ENCODE data around the gene STH.

DNA sequence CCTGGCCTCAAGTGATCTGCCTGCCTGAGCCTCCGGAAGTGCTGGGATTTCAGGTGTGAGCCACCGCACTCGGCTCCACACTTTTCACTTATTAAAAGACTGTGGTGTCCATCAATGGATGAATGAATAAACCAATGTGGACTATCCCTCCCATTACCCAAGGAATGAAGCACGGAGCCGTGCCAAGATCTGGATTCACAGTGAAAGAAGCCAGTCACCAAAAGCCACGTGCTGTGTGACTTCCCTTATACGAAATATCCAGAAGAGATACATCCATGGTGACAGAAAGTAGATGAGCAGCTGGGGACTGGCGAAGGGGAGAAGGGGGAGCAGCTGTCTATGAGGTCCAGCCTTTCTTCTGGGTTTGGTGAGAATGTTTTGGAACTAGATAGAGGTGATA, 48.2 kb upstream of the STH start:
- TF ChIP-seq KDM4B (IDR thresholded peaks at IDR 0.05; ENCODE audit: borderline replicate concordance in 2 of 2, low read depth in 1 of 2) = no peak
- TF ChIP-seq, protein P1, sequence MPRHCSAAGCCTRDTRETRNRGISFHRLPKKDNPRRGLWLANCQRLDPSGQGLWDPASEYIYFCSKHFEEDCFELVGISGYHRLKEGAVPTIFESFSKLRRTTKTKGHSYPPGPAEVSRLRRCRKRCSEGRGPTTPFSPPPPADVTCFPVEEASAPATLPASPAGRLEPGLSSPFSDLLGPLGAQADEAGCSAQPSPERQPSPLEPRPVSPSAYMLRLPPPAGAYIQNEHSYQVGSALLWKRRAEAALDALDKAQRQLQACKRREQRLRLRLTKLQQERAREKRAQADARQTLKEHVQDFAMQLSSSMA (CRISPR knock-in tag; IDR thresholded peaks at IDR 0.05) = no peak
- TF ChIP-seq POLR2A (conservative IDR thresholded peaks at IDR 0.05) = no peak
- no peak for TF ChIP-seq LEF1 (IDR thresholded peaks at IDR 0.05)
- TF ChIP-seq, protein P2, sequence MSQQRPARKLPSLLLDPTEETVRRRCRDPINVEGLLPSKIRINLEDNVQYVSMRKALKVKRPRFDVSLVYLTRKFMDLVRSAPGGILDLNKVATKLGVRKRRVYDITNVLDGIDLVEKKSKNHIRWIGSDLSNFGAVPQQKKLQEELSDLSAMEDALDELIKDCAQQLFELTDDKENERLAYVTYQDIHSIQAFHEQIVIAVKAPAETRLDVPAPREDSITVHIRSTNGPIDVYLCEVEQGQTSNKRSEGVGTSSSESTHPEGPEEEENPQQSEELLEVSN (IDR thresholded peaks at IDR 0.05; ENCODE audit: borderline replicate concordance in 1 of 2, extremely low read depth in 1 of 2, insufficient read depth in 1 of 2, insufficient read length in 1 of 2, low read depth in 1 of 2, low read length in 1 of 2, poor library complexity in 1 of 2, severe bottlenecking in 1 of 2) = no peak
- TF ChIP-seq, protein P3, sequence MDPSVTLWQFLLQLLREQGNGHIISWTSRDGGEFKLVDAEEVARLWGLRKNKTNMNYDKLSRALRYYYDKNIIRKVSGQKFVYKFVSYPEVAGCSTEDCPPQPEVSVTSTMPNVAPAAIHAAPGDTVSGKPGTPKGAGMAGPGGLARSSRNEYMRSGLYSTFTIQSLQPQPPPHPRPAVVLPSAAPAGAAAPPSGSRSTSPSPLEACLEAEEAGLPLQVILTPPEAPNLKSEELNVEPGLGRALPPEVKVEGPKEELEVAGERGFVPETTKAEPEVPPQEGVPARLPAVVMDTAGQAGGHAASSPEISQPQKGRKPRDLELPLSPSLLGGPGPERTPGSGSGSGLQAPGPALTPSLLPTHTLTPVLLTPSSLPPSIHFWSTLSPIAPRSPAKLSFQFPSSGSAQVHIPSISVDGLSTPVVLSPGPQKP (CRISPR knock-in tag; IDR thresholded peaks at IDR 0.05) = no peak
- no peak for TF ChIP-seq SIN3A (IDR thresholded peaks at IDR 0.05; ENCODE audit: borderline replicate concordance in 2 of 2, control insufficient read depth in 1 of 2, low read depth in 2 of 2, low read length in 2 of 2)
- TF ChIP-seq ZNF766 (CRISPR knock-in tag; conservative IDR thresholded peaks at IDR 0.05) = no peak
- TF ChIP-seq FOXJ3 (CRISPR knock-in tag; IDR thresholded peaks at IDR 0.05) = no peak
- TF ChIP-seq, protein P4, sequence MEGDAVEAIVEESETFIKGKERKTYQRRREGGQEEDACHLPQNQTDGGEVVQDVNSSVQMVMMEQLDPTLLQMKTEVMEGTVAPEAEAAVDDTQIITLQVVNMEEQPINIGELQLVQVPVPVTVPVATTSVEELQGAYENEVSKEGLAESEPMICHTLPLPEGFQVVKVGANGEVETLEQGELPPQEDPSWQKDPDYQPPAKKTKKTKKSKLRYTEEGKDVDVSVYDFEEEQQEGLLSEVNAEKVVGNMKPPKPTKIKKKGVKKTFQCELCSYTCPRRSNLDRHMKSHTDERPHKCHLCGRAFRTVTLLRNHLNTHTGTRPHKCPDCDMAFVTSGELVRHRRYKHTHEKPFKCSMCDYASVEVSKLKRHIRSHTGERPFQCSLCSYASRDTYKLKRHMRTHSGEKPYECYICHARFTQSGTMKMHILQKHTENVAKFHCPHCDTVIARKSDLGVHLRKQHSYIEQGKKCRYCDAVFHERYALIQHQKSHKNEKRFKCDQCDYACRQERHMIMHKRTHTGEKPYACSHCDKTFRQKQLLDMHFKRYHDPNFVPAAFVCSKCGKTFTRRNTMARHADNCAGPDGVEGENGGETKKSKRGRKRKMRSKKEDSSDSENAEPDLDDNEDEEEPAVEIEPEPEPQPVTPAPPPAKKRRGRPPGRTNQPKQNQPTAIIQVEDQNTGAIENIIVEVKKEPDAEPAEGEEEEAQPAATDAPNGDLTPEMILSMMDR (IDR thresholded peaks at IDR 0.05 in 2 of 3, conservative IDR thresholded peaks at IDR 0.05 in 1 of 3; ENCODE audit: insufficient read depth in 2 of 3, low read depth in 1 of 3, low read length in 3 of 3) = no peak

Measured in K562 (cell line).